GM23338 (cell line): ENCODE measurements around the gene NTN3. TPM values are rescaled to one million over a fixed set of nuclear protein-coding genes. Genes with fewer than 3 reads are reported as not detected.

Experiments used
- ATAC-seq: fragments of 200-7000 bp; cut with Tn5 transposase; 3 replicates; pipeline ENCODE4 v1.9.1; 2020
- DNase-seq: peaks from one replicate; pipeline ENCODE4 v3.0.0-alpha.2; 2015; ENCODE audit warnings: low spot score
- H2AFZ ChIP-seq: fragments of 200-600 bp; sonication (generic); 2 replicates; pipeline ENCODE4 v1.8.0; 2016; ENCODE audit warnings: antibody characterized with exemption, mild to moderate bottlenecking, moderate library complexity
- H3F3A ChIP-seq: fragments of 200-600 bp; sonication (generic); replicated peaks from 2 replicates; pipeline ENCODE4 v1.8.0; 2017; ENCODE audit warnings: antibody characterized with exemption, mixed run types, low read depth
- H3K27ac ChIP-seq: fragments of 200-600 bp; sonication (generic); 2 replicates; pipeline ENCODE4 v1.6.1; 2016; ENCODE audit warnings: low read depth
- H3K27me3 ChIP-seq: fragments of 200-600 bp; sonication (generic); 2 replicates; pipeline ENCODE4 v1.8.0; 2016; ENCODE audit warnings: mild to moderate bottlenecking, mixed run types, moderate library complexity; ENCODE audit not compliant: insufficient read depth
- H3K36me3 ChIP-seq: fragments of 200-600 bp; sonication (generic); 2 replicates; pipeline ENCODE4 v1.8.0; 2016; ENCODE audit warnings: mild to moderate bottlenecking; ENCODE audit not compliant: insufficient read depth
- H3K4me1 ChIP-seq: fragments of 200-600 bp; sonication (generic); 2 replicates; pipeline ENCODE4 v1.8.0; 2016; ENCODE audit warnings: mild to moderate bottlenecking, moderate library complexity; ENCODE audit not compliant: insufficient read depth
- H3K4me2 ChIP-seq: fragments of 200-600 bp; sonication (generic); 2 replicates; pipeline ENCODE4 v1.7.1; 2017; ENCODE audit warnings: mixed run types
- H3K4me3 ChIP-seq: fragments of 200-600 bp; sonication (generic); 2 replicates; pipeline ENCODE4 v1.6.1; 2016; ENCODE audit warnings: mixed run types
- H3K79me2 ChIP-seq: fragments of 200-600 bp; sonication (generic); replicated peaks from 2 replicates; pipeline ENCODE4 v1.8.0; 2017; ENCODE audit warnings: mild to moderate bottlenecking; ENCODE audit not compliant: insufficient read depth
- H3K9me2 ChIP-seq: fragments of 200-600 bp; sonication (generic); 2 replicates; pipeline ENCODE4 v1.8.0; 2017; ENCODE audit not compliant: insufficient read depth
- H4K20me1 ChIP-seq: fragments of 200-600 bp; sonication (generic); replicated peaks from 2 replicates; pipeline ENCODE4 v1.8.0; 2017; ENCODE audit warnings: mild to moderate bottlenecking; ENCODE audit not compliant: insufficient read depth
- H3K27ac Mint-ChIP-seq: 2 replicates; pipeline ENCODE4 v1.8.0; 2020; ENCODE audit warnings: inconsistent platforms, mild to moderate bottlenecking, moderate library complexity, mixed read lengths
- H3K27me3 Mint-ChIP-seq: 3 replicates; pipeline ENCODE4 v1.8.0; 2022; ENCODE audit warnings: low read depth, mild to moderate bottlenecking, moderate library complexity, mixed read lengths, inconsistent platforms; ENCODE audit not compliant: insufficient read depth, poor library complexity
- H3K36me3 Mint-ChIP-seq: 3 replicates; pipeline ENCODE4 v1.8.0; 2021; ENCODE audit warnings: low read depth, mild to moderate bottlenecking, inconsistent platforms, moderate library complexity, mixed read lengths
- H3K4me1 Mint-ChIP-seq: 3 replicates; pipeline ENCODE4 v1.8.0; 2020; ENCODE audit warnings: mild to moderate bottlenecking, inconsistent platforms, mixed read lengths
- H3K4me3 Mint-ChIP-seq: 3 replicates; pipeline ENCODE4 v1.8.0; 2021; ENCODE audit warnings: moderate library complexity, mild to moderate bottlenecking, inconsistent platforms, mixed read lengths
- H3K9me3 Mint-ChIP-seq: 3 replicates; pipeline ENCODE4 v1.8.0; 2020; ENCODE audit warnings: moderate library complexity, mild to moderate bottlenecking, inconsistent platforms, mixed read lengths
- CREB1 ChIP-seq: fragments of 250-450 bp; sonication (Bioruptor Pico); IDR thresholded peaks from 2 replicates; pipeline ENCODE4 v1.5.0; 2020; ENCODE audit warnings: low read depth, mild to moderate bottlenecking, moderate library complexity
- CTCF ChIP-seq, 2 experiments: fragments of 200-600 bp in 1 of 2; sonication (generic) in 1 of 2; conservative IDR thresholded peaks; 2 replicates each; pipeline versions ENCODE4 v1.5.1 to v1.6.1; 2016 to 2017; ENCODE audit warnings: antibody characterized with exemption in 2 of 2, low read depth in 2 of 2, mild to moderate bottlenecking in 2 of 2, moderate library complexity in 1 of 2
- EZH2 ChIP-seq: fragments of 200-600 bp; sonication (generic); IDR thresholded peaks from one replicate; pipeline ENCODE4 v1.8.0; 2017; ENCODE audit warnings: antibody characterized with exemption, mild to moderate bottlenecking, low read depth; ENCODE audit not compliant: unreplicated experiment
- JUNB ChIP-seq: IDR thresholded peaks from one replicate; pipeline ENCODE4 v1.6.1; 2016; ENCODE audit warnings: antibody characterized with exemption; ENCODE audit not compliant: unreplicated experiment
- NANOG ChIP-seq: IDR thresholded peaks from 2 replicates; pipeline ENCODE4 v1.6.1; 2016; ENCODE audit warnings: antibody characterized with exemption, borderline replicate concordance
- POLR2AphosphoS5 ChIP-seq: IDR thresholded peaks from 2 replicates; pipeline ENCODE4 v1.6.1; 2016; ENCODE audit warnings: antibody characterized with exemption, low read depth
- STAT1 ChIP-seq: IDR thresholded peaks from one replicate; pipeline ENCODE4 v1.6.1; 2016; ENCODE audit warnings: antibody characterized with exemption; ENCODE audit not compliant: unreplicated experiment
- ZNF114 ChIP-seq: fragments of 250-450 bp; sonication (Bioruptor Pico); IDR thresholded peaks from 2 replicates; pipeline ENCODE4 v1.5.0; 2020; ENCODE audit warnings: mild to moderate bottlenecking, moderate library complexity
- polyA plus RNA-seq: library from polyadenylated mRNA; unstranded; fragments of >200 nt; fragmentation: Nextera tagmentation; extraction: Ambion mirVana; gene quantifications from 2 replicates; pipeline ENCODE4 v1.2.1, GENCODE V29; 2016
- total RNA-seq: library from RNA; depleted of rRNA; stranded (reverse); fragments of >200 nt; shearing (Covaris generic); gene quantifications from 2 replicates; pipeline ENCODE4 v1.2.3, GENCODE V29; 2014
- TF ChIP-seq, protein P1 (sequence below): IDR thresholded peaks from one replicate; pipeline ENCODE4 v1.6.1; 2018; ENCODE audit warnings: antibody characterized with exemption; ENCODE audit not compliant: unreplicated experiment
- TF ChIP-seq, protein P2 (sequence below): IDR thresholded peaks from 2 replicates; pipeline ENCODE4 v1.6.1; 2016; ENCODE audit warnings: antibody characterized with exemption

NTN3 gene
- total and polyA plus RNA-seq, 2 experiments from 2014 or later, result 0.10 to 1.7 TPM

DNA sequence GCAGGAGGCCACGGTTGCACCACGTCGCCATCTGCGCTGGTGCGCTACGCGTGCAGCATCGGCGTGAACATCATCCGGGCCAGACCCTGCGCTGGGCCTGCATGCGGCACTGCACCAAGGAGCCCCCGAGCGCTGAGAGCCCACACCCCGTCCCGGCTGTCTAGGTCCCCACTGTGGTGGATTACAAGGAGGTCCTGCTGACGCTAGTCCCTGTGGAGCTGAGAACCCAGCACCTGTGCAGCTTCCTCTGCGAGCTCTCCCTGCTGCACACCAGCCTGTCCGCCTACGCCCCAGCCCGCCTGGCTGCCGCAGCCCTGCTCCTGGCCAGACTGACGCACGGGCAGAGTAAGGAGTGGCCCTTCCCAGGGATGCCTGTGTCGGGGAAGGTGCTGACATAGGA, 22.0 kb upstream of the NTN3 start (continued):
- TF ChIP-seq, protein P1, sequence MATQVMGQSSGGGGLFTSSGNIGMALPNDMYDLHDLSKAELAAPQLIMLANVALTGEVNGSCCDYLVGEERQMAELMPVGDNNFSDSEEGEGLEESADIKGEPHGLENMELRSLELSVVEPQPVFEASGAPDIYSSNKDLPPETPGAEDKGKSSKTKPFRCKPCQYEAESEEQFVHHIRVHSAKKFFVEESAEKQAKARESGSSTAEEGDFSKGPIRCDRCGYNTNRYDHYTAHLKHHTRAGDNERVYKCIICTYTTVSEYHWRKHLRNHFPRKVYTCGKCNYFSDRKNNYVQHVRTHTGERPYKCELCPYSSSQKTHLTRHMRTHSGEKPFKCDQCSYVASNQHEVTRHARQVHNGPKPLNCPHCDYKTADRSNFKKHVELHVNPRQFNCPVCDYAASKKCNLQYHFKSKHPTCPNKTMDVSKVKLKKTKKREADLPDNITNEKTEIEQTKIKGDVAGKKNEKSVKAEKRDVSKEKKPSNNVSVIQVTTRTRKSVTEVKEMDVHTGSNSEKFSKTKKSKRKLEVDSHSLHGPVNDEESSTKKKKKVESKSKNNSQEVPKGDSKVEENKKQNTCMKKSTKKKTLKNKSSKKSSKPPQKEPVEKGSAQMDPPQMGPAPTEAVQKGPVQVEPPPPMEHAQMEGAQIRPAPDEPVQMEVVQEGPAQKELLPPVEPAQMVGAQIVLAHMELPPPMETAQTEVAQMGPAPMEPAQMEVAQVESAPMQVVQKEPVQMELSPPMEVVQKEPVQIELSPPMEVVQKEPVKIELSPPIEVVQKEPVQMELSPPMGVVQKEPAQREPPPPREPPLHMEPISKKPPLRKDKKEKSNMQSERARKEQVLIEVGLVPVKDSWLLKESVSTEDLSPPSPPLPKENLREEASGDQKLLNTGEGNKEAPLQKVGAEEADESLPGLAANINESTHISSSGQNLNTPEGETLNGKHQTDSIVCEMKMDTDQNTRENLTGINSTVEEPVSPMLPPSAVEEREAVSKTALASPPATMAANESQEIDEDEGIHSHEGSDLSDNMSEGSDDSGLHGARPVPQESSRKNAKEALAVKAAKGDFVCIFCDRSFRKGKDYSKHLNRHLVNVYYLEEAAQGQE, result no peak

DNA sequence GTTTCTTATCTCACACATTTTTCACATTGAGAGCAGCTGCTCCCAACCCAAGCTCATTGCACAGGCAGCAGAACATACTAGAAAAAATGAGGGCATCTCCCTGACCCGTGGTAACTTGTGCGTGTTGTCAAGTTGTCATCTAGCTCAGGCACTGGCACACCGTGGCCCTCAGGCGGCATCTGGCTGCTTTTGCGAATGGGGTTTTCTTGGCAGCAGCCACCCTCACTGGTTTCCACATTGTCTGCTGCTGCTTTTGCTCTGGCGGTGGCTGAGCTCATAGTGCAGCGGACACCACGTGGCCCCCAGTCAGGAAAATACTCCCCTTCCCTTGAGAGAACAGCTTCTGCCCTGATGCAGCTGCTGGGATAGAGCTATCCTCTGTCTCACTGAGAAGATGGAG, 20.6 kb upstream of the NTN3 start:
- Histone ChIP-seq H3K4me1 (no peaks in the 10 kb centered on the region), H3K9me2 (no peaks in the 10 kb centered on the region), H3K27ac (no peak overlapping the region), H3K79me2 (no peaks in the 10 kb centered on the region), H3K4me2 (no peak overlapping the region), H3F3A (0 out of 2 replicates have a peak, but pooled peaks cover 2% of the 10 kb centered on the region), H4K20me1 (no peaks in the 10 kb centered on the region; the same call in 1 of the 2 replicates), H3K4me3 (no peak overlapping the region), H3K36me3 (peaks cover 26% of the 10 kb centered on the region), H3K27me3 (no peaks in the 10 kb centered on the region), H2AFZ (no peak overlapping the region)
- Mint-ChIP-seq H3K36me3 (peaks cover 72% of the 10 kb centered on the region), H3K9me3 (no peaks in the 10 kb centered on the region), H3K27me3 (peaks cover 19% of the 10 kb centered on the region), H3K4me1 (no peaks in the 10 kb centered on the region), H3K27ac (no peak overlapping the region), H3K4me3 (no peak overlapping the region)
- TF ChIP-seq JUNB (no peak), CREB1 (no peak), EZH2 (no peak), POLR2AphosphoS5 (no peak), CTCF (conservative IDR thresholded peaks at IDR 0.05; ENCODE audit: low read depth in 2 of 2) (no peak), STAT1 (no peak), NANOG (no peak), ZNF114 (CRISPR knock-in tag) (no peak)
- DNase-seq (no peak), ATAC-seq (no peak)

GRCh38 chr16:2450975-2451381, 20.1 kb upstream of the NTN3 start:
- peaks cover 17% of the 10 kb centered on the region for H3K27me3 Mint-ChIP-seq
- Histone ChIP-seq H3K4me2 (no peak overlapping the region), H3K79me2 (no peaks in the 10 kb centered on the region), H3F3A (0 out of 2 replicates have a peak, but pooled peaks cover 2% of the 10 kb centered on the region), H3K36me3 (peaks cover 23% of the 10 kb centered on the region), H3K4me3 (no peak overlapping the region), H3K9me2 (no peaks in the 10 kb centered on the region), H3K4me1 (no peaks in the 10 kb centered on the region), H2AFZ (no peak overlapping the region), H4K20me1 (no peaks in the 10 kb centered on the region; the same call in 1 of the 2 replicates), H3K27me3 (no peaks in the 10 kb centered on the region), H3K27ac (no peak overlapping the region)
- H3K9me3 Mint-ChIP-seq, result no peaks in the 10 kb centered on the region
- H3K4me1 Mint-ChIP-seq, result no peaks in the 10 kb centered on the region
- DNase-seq (no peak), ATAC-seq (no peak)
- no peak overlapping the region for H3K4me3 Mint-ChIP-seq
- H3K27ac Mint-ChIP-seq, result no peak overlapping the region
- H3K36me3 Mint-ChIP-seq, result peaks cover 71% of the 10 kb centered on the region
- TF ChIP-seq STAT1 (no peak), CTCF (conservative IDR thresholded peaks at IDR 0.05; ENCODE audit: low read depth in 2 of 2) (no peak), NANOG (no peak), POLR2AphosphoS5 (no peak), JUNB (no peak)
- TF ChIP-seq, protein P2, sequence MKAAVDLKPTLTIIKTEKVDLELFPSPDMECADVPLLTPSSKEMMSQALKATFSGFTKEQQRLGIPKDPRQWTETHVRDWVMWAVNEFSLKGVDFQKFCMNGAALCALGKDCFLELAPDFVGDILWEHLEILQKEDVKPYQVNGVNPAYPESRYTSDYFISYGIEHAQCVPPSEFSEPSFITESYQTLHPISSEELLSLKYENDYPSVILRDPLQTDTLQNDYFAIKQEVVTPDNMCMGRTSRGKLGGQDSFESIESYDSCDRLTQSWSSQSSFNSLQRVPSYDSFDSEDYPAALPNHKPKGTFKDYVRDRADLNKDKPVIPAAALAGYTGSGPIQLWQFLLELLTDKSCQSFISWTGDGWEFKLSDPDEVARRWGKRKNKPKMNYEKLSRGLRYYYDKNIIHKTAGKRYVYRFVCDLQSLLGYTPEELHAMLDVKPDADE, result no peak
- TF ChIP-seq, protein P1, result no peak
